Fibroblast of mammary gland (primary cell): ENCODE measurements around the gene DAAM1.

ENCODE experiments used
- DNase-seq: peaks from one replicate; pipeline ENCODE4 v3.0.0-alpha.2; 2010; ENCODE audit warnings: low read depth
- H3K4me3 ChIP-seq: 2 replicates; pipeline ENCODE4 v1.5.1; 2011; ENCODE audit warnings: low read depth, mild to moderate bottlenecking, low read length, moderate library complexity; ENCODE audit not compliant: control insufficient read depth
- CTCF ChIP-seq: conservative IDR thresholded peaks from 2 replicates; pipeline ENCODE4 v1.5.1; 2011; ENCODE audit warnings: low read depth, low read length, inconsistent platforms; ENCODE audit not compliant: control insufficient read depth, insufficient read depth

Gene DAAM1

GRCh38 chr14:59239022-59239421, 50.6 kb downstream of the DAAM1 start:
- no peak for DNase-seq
- no peak overlapping the region for H3K4me3 ChIP-seq
- TF ChIP-seq CTCF, result no peak

GRCh38 chr14:59240356-59240755, 51.9 kb downstream of the DAAM1 start:
- DNase-seq, result no peak
- H3K4me3 ChIP-seq, result no peak overlapping the region
- TF ChIP-seq CTCF, result no peak

- H3K4me3 ChIP-seq, result no peak overlapping the region
- no peak for DNase-seq
- TF ChIP-seq CTCF, result no peak
Observed at GRCh38 chr14:59241121-59241520, 52.7 kb downstream of the DAAM1 start.

GRCh38 chr14:59243174-59243573, 54.7 kb downstream of the DAAM1 start:
- TF ChIP-seq CTCF, result no peak
- no peak overlapping the region for H3K4me3 ChIP-seq
- DNase-seq, result no peak

- no peak for TF ChIP-seq CTCF
- H3K4me3 ChIP-seq, result no peak overlapping the region
- DNase-seq, result no peak
Observed at GRCh38 chr14:59244581-59244980, 56.1 kb downstream of the DAAM1 start.

GRCh38 chr14:59245809-59246295, 57.4 kb downstream of the DAAM1 start:
- H3K4me3 ChIP-seq, result no peak overlapping the region
- no peak for DNase-seq
- no peak for TF ChIP-seq CTCF

GRCh38 chr14:59246566-59246965, 58.1 kb downstream of the DAAM1 start:
- no peak for TF ChIP-seq CTCF
- DNase-seq, result peak; percentile 82
- H3K4me3 ChIP-seq, result no peak overlapping the region
